Stomach (tissue), 19 donors: ENCODE results near the gene CLCN6. TPM values are rescaled to one million over a fixed set of nuclear protein-coding genes. Genes with fewer than 3 reads are reported as not detected.

Experiments
- DNase-seq, 2 donors: peaks; one replicate each; pipeline versions ENCODE4 v3.0.0 to v3.0.0-alpha.2; 2013 to 2019
- H3K27ac ChIP-seq, 5 donors: fragments of 200-600 bp in 4 of 5; sonication (generic) in 4 of 5; one replicate each; pipeline ENCODE4 v1.5.1; 2013 to 2019; ENCODE audit warnings: mild to moderate bottlenecking in 1 of 5, moderate library complexity in 1 of 5
- H3K27me3 ChIP-seq, 3 donors: fragments of 200-600 bp; sonication (generic); one replicate each; pipeline ENCODE4 v1.5.1; 2017 to 2019; ENCODE audit warnings: mixed run types in 1 of 3
- H3K36me3 ChIP-seq, 4 donors: fragments of 200-600 bp; sonication (generic); 1 replicate in 3 of 4; 2 replicates in 1 of 4; pipeline ENCODE4 v1.5.1; 2016 to 2019
- H3K4me1 ChIP-seq, 4 donors: fragments of 200-600 bp; sonication (generic); one replicate each; pipeline ENCODE4 v1.5.1; 2016 to 2019
- H3K4me3 ChIP-seq, 4 donors: fragments of 200-600 bp; sonication (generic) in 3 of 4; one replicate each; pipeline ENCODE4 v1.5.1; 2016 to 2019; ENCODE audit warnings: mild to moderate bottlenecking in 1 of 4
- H3K9me3 ChIP-seq, 4 donors: fragments of 200-600 bp; sonication (generic); one replicate each; pipeline ENCODE4 v1.5.1; 2016 to 2019
- EP300 ChIP-seq: sonication (generic); formaldehyde crosslinking; IDR thresholded peaks from one replicate; pipeline ENCODE4 v1.6.1; 2017; ENCODE audit warnings: antibody characterized with exemption
- POLR2A ChIP-seq, 4 donors: fragments of 450-650 bp; IDR thresholded peaks; one replicate each; pipeline ENCODE4 v1.6.1; 2016; ENCODE audit warnings: antibody characterized with exemption in 4 of 4, control low read depth in 2 of 4, mild to moderate bottlenecking in 1 of 4, moderate library complexity in 1 of 4
- POLR2AphosphoS5 ChIP-seq, 3 donors: sonication (generic); formaldehyde crosslinking; IDR thresholded peaks; one replicate each; pipeline ENCODE4 v1.6.1; 2016; ENCODE audit warnings: antibody characterized with exemption in 3 of 3
- WGBS, 5 donors: extraction: QIAGEN DNeasy Blood & Tissue Kit in 3 of 5; methylation state at CpG; one replicate each; pipeline versions ENCODE4 v1.1.5 to v1.1.7; 2013 to 2018; 5-methylcytosine and 5-hydroxymethylcytosine counted together
- intact Hi-C: fragments of 100-400 bp; cut with DNase I; formaldehyde crosslinking; loops from one replicate; pipeline ENCODE4 v1.15.1; 2023; ENCODE audit warnings: low total_unique reads
- long read RNA-seq, 10 donors: transcript quantifications; one replicate each; lab custom pipeline, GENCODE V29; 2026
- polyA plus RNA-seq, 3 donors: library from polyadenylated mRNA; stranded (reverse); fragments of 200-250 nt; gene quantifications; one replicate each; pipeline ENCODE4 v1.2.3, GENCODE V29; 2013
- total RNA-seq, 5 donors: library from RNA; depleted of rRNA; stranded (reverse); fragments of >200 nt; gene quantifications; one replicate each; pipeline versions ENCODE4 v1.1.0 to v1.2.3, GENCODE V29; 2014 to 2016
- TF ChIP-seq, protein P1 (sequence below), 7 experiments: fragments of 450-650 bp in 4 of 7; fragments of 200-600 bp in 3 of 7; sonication (generic) in 3 of 7; IDR thresholded peaks; one replicate each; pipeline ENCODE4 v1.5.1; 2016 to 2019; ENCODE audit warnings: antibody characterized with exemption in 7 of 7, control low read depth in 2 of 7, mild to moderate bottlenecking in 1 of 7
- donor health status: healthy with polysubstance abuse.
- donor health status: Bipolar disorder and iron deficiency.
- donor health status: healthy.

The CLCN6 gene, protein sequence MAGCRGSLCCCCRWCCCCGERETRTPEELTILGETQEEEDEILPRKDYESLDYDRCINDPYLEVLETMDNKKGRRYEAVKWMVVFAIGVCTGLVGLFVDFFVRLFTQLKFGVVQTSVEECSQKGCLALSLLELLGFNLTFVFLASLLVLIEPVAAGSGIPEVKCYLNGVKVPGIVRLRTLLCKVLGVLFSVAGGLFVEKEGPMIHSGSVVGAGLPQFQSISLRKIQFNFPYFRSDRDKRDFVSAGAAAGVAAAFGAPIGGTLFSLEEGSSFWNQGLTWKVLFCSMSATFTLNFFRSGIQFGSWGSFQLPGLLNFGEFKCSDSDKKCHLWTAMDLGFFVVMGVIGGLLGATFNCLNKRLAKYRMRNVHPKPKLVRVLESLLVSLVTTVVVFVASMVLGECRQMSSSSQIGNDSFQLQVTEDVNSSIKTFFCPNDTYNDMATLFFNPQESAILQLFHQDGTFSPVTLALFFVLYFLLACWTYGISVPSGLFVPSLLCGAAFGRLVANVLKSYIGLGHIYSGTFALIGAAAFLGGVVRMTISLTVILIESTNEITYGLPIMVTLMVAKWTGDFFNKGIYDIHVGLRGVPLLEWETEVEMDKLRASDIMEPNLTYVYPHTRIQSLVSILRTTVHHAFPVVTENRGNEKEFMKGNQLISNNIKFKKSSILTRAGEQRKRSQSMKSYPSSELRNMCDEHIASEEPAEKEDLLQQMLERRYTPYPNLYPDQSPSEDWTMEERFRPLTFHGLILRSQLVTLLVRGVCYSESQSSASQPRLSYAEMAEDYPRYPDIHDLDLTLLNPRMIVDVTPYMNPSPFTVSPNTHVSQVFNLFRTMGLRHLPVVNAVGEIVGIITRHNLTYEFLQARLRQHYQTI
- 10 to 100 TPM in 4 of 5 donors, 1 to 10 TPM in 1; 4.9 to 49.6 (median 14.6) TPM for total RNA-seq
- polyA plus RNA-seq, result 1 to 10 TPM; 4.1 to 6.2 (median 4.1) TPM
- long read RNA-seq, donor 1, result 0 reads
- long read RNA-seq, donor 2, result 0 reads
- long read RNA-seq, donor 3, partial matches to known transcripts, result 5 of 5 reads
- long read RNA-seq, donor 3, other reads (novel, unspliced or antisense), result 0 of 5 reads
- long read RNA-seq, donor 4, result 0 reads
- long read RNA-seq, donor 5, result 0 reads
- long read RNA-seq, donor 6, result 0 reads
- long read RNA-seq, donor 7, partial matches to known transcripts, result 11 of 11 reads
- long read RNA-seq, donor 7, other reads (novel, unspliced or antisense), result 0 of 11 reads
- long read RNA-seq, donor 8, result 0 reads
- long read RNA-seq, donor 9, result 0 reads
- long read RNA-seq, donor 10, result 0 reads

DNA sequence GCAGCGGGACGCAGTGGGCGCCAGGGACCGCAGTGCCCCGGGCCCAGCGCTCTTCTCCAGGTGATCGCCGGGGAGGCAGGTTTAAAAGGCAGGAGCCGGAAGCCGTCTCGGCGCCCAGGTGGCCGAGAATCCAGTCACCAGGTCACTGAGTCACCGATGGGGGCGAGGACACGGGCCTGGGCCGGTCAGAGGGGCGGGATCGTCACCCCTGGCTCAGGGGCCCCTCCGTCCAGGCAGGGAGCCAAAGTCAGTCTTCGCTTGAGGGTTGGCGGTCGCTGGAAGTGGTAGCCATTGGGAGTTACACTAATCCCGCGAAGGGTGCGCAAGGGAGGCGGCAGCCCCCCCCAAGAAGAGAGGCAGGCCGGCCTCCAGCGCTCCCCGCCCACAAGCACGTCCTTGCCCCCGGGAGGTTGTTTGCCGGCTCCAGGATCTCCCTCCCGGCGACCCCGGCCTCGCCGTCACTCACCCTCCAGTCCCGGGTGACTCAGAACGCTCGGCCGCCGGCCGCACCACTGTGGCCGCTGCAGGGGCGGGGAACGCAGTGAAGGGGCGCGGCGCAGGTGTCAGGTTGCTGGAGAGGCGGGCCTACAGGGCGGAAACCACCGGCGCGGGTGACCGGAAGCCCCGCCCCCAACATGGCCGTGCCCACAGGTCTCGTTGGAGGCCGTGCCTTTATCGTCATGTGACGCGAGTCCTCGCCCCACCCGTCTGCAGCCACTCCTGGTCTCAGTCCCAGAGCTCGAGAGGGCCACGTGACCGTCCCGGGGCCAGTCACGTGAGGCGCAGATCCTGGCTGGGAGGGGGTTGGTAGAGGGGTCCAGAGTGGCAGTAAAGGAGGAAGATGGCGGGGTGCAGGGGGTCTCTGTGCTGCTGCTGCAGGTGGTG lies at the start of gene CLCN6, which contains the start of gene MTHFR:
Gene CLCN6 (plus strand): TSS at position 770 of the 885 bp plus-strand sequence. CDS start 72 bp downstream, at position 842.
Gene MTHFR (minus strand): TSS at position 543 of the 885 bp plus-strand sequence. CDS start 2,848 bp downstream, outside the sequence.
- DNase-seq, result peak; percentile 100
- Histone ChIP-seq H3K4me3 (peak within 1 kb of the TSS; percentile 74 to 82 (median 81)), H3K27ac (peak within 1 kb of the TSS; percentile 97 to 99 (median 99)), H3K27me3 (no peaks in the 10 kb centered on the region), H3K36me3 (peaks cover 5 to 32% (median 30%) of the 10 kb centered on the region in 4 donors), H3K4me1 (peaks cover 54 to 81% (median 71%) of the 10 kb centered on the region in 4 donors), H3K9me3 (no peaks in the 10 kb centered on the region)
- intact Hi-C loops, result no loop called here
- TF ChIP-seq POLR2A (IDR thresholded peaks at IDR 0.05) (peak in 2 of 4 donors; percentile 82 to 93), POLR2AphosphoS5 (IDR thresholded peaks at IDR 0.05) (peak; percentile 91 to 99 (median 98)), EP300 (no peak)
- TF ChIP-seq, protein P1, sequence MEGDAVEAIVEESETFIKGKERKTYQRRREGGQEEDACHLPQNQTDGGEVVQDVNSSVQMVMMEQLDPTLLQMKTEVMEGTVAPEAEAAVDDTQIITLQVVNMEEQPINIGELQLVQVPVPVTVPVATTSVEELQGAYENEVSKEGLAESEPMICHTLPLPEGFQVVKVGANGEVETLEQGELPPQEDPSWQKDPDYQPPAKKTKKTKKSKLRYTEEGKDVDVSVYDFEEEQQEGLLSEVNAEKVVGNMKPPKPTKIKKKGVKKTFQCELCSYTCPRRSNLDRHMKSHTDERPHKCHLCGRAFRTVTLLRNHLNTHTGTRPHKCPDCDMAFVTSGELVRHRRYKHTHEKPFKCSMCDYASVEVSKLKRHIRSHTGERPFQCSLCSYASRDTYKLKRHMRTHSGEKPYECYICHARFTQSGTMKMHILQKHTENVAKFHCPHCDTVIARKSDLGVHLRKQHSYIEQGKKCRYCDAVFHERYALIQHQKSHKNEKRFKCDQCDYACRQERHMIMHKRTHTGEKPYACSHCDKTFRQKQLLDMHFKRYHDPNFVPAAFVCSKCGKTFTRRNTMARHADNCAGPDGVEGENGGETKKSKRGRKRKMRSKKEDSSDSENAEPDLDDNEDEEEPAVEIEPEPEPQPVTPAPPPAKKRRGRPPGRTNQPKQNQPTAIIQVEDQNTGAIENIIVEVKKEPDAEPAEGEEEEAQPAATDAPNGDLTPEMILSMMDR (IDR thresholded peaks at IDR 0.05), result no peak
- 0 to 1% (median 0%) methylated on average over 36 to 72 of the region's 72 CpGs for WGBS, 5 donors

DNA sequence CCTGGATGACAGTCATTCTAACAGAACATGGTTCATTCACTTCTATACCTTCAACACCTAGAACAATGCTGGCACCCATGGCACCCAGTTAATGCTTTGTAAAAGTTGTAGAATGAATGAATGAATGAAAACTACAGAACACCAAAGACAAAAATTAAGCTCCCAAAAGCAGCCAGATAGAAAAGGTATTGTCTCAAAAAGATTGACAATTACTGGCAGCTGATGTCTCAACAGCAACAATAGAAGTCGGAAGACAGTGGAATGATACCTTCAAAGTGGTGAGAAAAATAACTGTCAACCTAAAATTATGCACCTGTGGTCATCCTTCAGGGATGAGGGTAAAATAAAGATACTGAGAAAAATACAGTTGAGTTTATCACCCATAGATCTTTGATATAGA lies 48.9 kb upstream of the CLCN6 start:
- H3K9me3 ChIP-seq, result no peaks in the 10 kb centered on the region
- 89 to 100% (median 98%) methylated on average over 1 of the region's 1 CpG for WGBS, 5 donors
- H3K4me1 ChIP-seq, result peaks cover 0 to 4% (median 3%) of the 10 kb centered on the region in 4 donors
- peaks cover 0 to 26% (median 10%) of the 10 kb centered on the region in 3 donors for H3K27me3 ChIP-seq
- DNase-seq, result no peak
- no peak for TF ChIP-seq POLR2AphosphoS5 (IDR thresholded peaks at IDR 0.05)
- no peak for TF ChIP-seq POLR2A (IDR thresholded peaks at IDR 0.05)
- TF ChIP-seq, protein P1 (IDR thresholded peaks at IDR 0.05), result no peak
- H3K36me3 ChIP-seq, result no peaks in the 10 kb centered on the region
- intact Hi-C loops, result no loop called here
- H3K27ac ChIP-seq, result no peak overlapping the region
- no peak overlapping the region for H3K4me3 ChIP-seq

DNA sequence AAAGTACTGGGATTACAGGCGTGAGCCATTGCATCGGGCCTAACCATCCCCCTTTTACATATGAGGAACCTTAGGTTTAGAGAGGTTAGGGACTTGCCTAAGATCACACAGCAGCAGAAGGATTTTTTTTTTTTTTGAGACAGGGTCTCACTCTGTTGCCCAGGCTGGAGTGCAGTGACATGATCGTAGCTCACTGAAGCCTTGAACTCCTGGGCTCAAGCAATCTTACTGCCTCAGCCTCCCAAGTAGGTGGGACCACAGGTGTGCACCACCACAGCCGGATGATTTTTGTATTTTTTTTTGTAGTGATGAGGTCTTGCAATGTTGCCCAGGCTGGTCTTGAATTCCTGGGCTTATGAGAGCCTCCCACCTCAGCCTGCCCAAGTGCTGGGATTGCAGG lies 46.2 kb upstream of the CLCN6 start:
- intact Hi-C loops, result no loop called here
- 88 to 95% (median 90%) methylated on average over 4 of the region's 4 CpGs for WGBS, 5 donors
- Histone ChIP-seq H3K9me3 (no peaks in the 10 kb centered on the region), H3K4me1 (peaks cover 0 to 8% (median 6%) of the 10 kb centered on the region in 4 donors), H3K4me3 (no peak overlapping the region), H3K27me3 (peaks cover 0 to 42% (median 16%) of the 10 kb centered on the region in 3 donors), H3K27ac (no peak overlapping the region), H3K36me3 (no peaks in the 10 kb centered on the region)
- no peak for DNase-seq
- TF ChIP-seq, protein P1 (IDR thresholded peaks at IDR 0.05), result no peak
- TF ChIP-seq POLR2A (IDR thresholded peaks at IDR 0.05) (no peak), POLR2AphosphoS5 (IDR thresholded peaks at IDR 0.05) (no peak), EP300 (no peak)
